Fibroblast of lung (primary cell): ENCODE measurements around the gene RASSF3.

ENCODE experiments used
- CTCF ChIP-seq, 2 donors: IDR thresholded peaks in 1 of 2; conservative IDR thresholded peaks in 1 of 2; 1 replicate in 1 of 2; 2 replicates in 1 of 2; pipeline ENCODE4 v1.5.1; 2011 to 2012; ENCODE audit warnings: low read length in 2 of 2, control low read depth in 1 of 2, inconsistent platforms in 1 of 2, low read depth in 1 of 2, mild to moderate bottlenecking in 1 of 2
- EZH2 ChIP-seq: IDR thresholded peaks from 2 replicates; pipeline ENCODE4 v1.5.1; 2012; ENCODE audit warnings: low read length, control low read depth, mild to moderate bottlenecking; ENCODE audit errors: missing control alignments

GRCh38 chr12:64720884-64721283 lies 110.6 kb downstream of the RASSF3 start:
- no peak for TF ChIP-seq CTCF (conservative IDR thresholded peaks at IDR 0.05 in 1 of 2, IDR thresholded peaks at IDR 0.05 in 1 of 2; ENCODE audit: low read depth in 1 of 2, low read length in 2 of 2)
- no peak for TF ChIP-seq EZH2
